ENCODE measurements around the gene NR3C2.

- no peak for TF ChIP-seq POLR2A (IDR thresholded peaks at IDR 0.05)
- TF ChIP-seq CTCF (IDR thresholded peaks at IDR 0.05): no peak
Observed at GRCh38 chr4:148288448-148288847, 153.8 kb downstream of the NR3C2 start.

All from adrenal gland (tissue), 5 donors.